Tibial nerve (tissue), 4 donors: ENCODE results near the gene NCKAP1.

ENCODE experiments used
- EP300 ChIP-seq, 2 donors: sonication (generic); formaldehyde crosslinking; IDR thresholded peaks; one replicate each; pipeline ENCODE4 v1.6.1; 2017; ENCODE audit warnings: antibody characterized with exemption in 2 of 2, mild to moderate bottlenecking in 1 of 2
- POLR2A ChIP-seq, 2 donors: fragments of 450-650 bp; IDR thresholded peaks; one replicate each; pipeline ENCODE4 v1.6.1; 2017; ENCODE audit warnings: antibody characterized with exemption in 2 of 2, mild to moderate bottlenecking in 2 of 2, moderate library complexity in 2 of 2
- TF ChIP-seq, protein P1 (sequence below), 5 experiments: fragments of 200-600 bp in 3 of 5; fragments of 450-650 bp in 2 of 5; sonication (generic) in 3 of 5; IDR thresholded peaks; one replicate each; pipeline ENCODE4 v1.5.1; 2016 to 2019; ENCODE audit warnings: antibody characterized with exemption in 5 of 5, mild to moderate bottlenecking in 3 of 5, moderate library complexity in 2 of 5

DNA sequence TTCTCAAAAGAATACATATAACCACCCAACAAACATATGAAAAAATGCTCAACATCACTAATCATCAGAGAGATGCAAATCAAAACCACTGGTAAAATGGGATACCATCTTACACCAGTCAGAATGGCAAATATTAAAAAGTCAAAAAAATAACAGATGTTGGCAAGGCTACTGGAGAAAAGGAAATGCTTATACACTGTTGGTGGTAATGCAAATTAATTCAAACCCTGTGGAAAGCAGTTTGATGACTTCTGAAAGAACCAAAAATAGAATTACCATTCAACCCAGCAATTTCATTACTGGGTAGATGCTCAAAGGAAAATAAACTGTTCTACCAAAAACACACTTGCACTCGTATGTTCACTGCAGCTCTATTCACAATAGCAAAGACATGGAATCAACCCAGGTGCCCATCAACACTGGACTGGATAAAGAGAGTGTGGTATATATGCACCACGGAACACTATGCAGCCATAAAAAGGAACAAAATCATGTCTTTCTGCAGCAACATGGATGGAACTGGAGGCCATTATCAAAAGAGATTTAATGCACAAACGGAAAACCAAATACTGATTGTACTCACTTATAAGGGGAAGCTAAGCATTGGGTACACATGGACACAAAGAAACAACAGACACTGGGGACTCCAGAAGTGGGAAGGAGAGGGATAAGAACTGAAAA, 38.8 kb downstream of the NCKAP1 start:
- TF ChIP-seq, protein P1, sequence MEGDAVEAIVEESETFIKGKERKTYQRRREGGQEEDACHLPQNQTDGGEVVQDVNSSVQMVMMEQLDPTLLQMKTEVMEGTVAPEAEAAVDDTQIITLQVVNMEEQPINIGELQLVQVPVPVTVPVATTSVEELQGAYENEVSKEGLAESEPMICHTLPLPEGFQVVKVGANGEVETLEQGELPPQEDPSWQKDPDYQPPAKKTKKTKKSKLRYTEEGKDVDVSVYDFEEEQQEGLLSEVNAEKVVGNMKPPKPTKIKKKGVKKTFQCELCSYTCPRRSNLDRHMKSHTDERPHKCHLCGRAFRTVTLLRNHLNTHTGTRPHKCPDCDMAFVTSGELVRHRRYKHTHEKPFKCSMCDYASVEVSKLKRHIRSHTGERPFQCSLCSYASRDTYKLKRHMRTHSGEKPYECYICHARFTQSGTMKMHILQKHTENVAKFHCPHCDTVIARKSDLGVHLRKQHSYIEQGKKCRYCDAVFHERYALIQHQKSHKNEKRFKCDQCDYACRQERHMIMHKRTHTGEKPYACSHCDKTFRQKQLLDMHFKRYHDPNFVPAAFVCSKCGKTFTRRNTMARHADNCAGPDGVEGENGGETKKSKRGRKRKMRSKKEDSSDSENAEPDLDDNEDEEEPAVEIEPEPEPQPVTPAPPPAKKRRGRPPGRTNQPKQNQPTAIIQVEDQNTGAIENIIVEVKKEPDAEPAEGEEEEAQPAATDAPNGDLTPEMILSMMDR (IDR thresholded peaks at IDR 0.05): no peak
- TF ChIP-seq POLR2A (IDR thresholded peaks at IDR 0.05): no peak
- TF ChIP-seq EP300 (IDR thresholded peaks at IDR 0.05): no peak
